ENCODE data around the gene ADCY7. TPM values are rescaled to one million over a fixed set of nuclear protein-coding genes. Genes with fewer than 3 reads are reported as not detected.
A peak's percentile ranks its signal among the peaks of the same experiment; 100 is the strongest.

The ADCY7 gene
- total and polyA plus RNA-seq, 10 donors = 9.8 to 158 (median 99.2) TPM

- intact Hi-C loops (cut with DNase I; ENCODE audit: low total_unique reads) = no loop called here
- peak; percentile 72 for DNase-seq
- Histone ChIP-seq H3K4me3 (no peak overlapping the region), H3K27ac (no peak overlapping the region), H3K4me1 (peaks cover 0 to 29% (median 0%) of the 10 kb centered on the region in 6 donors), H3K27me3 (replicated peaks in 1 of 7) (no peaks in the 10 kb centered on the region), H3K36me3 (peaks cover 0 to 100% (median 81%) of the 10 kb centered on the region in 6 donors), H3K9me3 (peaks cover 0 to under 1% (median 0%) of the 10 kb centered on the region in 8 donors)
- TF ChIP-seq POLR2AphosphoS5 (IDR thresholded peaks at IDR 0.05) (peak in 1 of 3 donors; percentile 21), CTCF (IDR thresholded peaks at IDR 0.05 in 8 of 11, conservative IDR thresholded peaks at IDR 0.05 in 3 of 11) (no peak)
- 83 to 92% (median 89%) methylated on average over 19 to 26 of the region's 26 CpGs for WGBS, 5 donors
Observed at GRCh38 chr16:50291719-50292565, 25.6 kb downstream of the ADCY7 start.

DNA sequence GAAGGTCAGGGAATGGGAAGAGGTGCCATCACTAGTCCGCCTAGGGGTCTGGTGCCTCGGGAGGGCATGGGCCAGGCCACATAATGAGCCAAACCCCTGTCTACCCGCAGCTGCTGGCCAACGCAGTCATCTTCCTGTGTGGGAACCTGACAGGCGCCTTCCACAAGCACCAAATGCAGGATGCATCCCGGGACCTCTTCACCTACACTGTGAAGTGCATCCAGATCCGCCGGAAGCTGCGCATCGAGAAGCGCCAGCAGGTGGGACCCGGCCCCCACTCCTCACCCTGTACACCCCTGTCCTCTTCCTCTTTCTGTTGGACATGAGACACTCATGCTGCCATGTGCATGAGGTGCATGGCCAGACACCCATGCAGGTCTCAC, 26.2 kb downstream of the ADCY7 start:
- Histone ChIP-seq H3K4me1 (peaks cover 0 to 35% (median 4%) of the 10 kb centered on the region in 6 donors), H3K36me3 (peaks cover 0 to 100% (median 86%) of the 10 kb centered on the region in 6 donors), H3K9me3 (no peaks in the 10 kb centered on the region), H3K27ac (no peak overlapping the region), H3K4me3 (no peak overlapping the region), H3K27me3 (replicated peaks in 1 of 7) (no peaks in the 10 kb centered on the region)
- DNase-seq = no peak
- intact Hi-C loops (cut with DNase I; ENCODE audit: low total_unique reads) = no loop called here
- 93 to 96% (median 94%) methylated on average over 11 to 12 of the region's 12 CpGs for WGBS, 5 donors
- no peak for TF ChIP-seq POLR2AphosphoS5 (IDR thresholded peaks at IDR 0.05)
- no peak for TF ChIP-seq CTCF (IDR thresholded peaks at IDR 0.05 in 8 of 11, conservative IDR thresholded peaks at IDR 0.05 in 3 of 11)
- no peak for TF ChIP-seq POLR2A (IDR thresholded peaks at IDR 0.05)

GRCh38 chr16:50293041-50293783, 26.9 kb downstream of the ADCY7 start:
- WGBS, 5 donors = 91 to 94% (median 92%) methylated on average over 16 to 20 of the region's 20 CpGs
- intact Hi-C loops (cut with DNase I; ENCODE audit: low total_unique reads) = no loop called here
- no peak for DNase-seq
- Histone ChIP-seq H3K4me1 (peaks cover 0 to 35% (median 9%) of the 10 kb centered on the region in 6 donors), H3K9me3 (no peaks in the 10 kb centered on the region), H3K27me3 (replicated peaks in 1 of 7) (no peaks in the 10 kb centered on the region), H3K36me3 (peaks cover 0 to 100% (median 85%) of the 10 kb centered on the region in 6 donors), H3K27ac (no peak overlapping the region), H3K4me3 (no peak overlapping the region)
- TF ChIP-seq CTCF (IDR thresholded peaks at IDR 0.05 in 8 of 11, conservative IDR thresholded peaks at IDR 0.05 in 3 of 11) = no peak
- TF ChIP-seq POLR2A (IDR thresholded peaks at IDR 0.05) = no peak
- TF ChIP-seq POLR2AphosphoS5 (IDR thresholded peaks at IDR 0.05) = no peak
